ENCODE data around the gene NUP58.
"Not testable (repeated sequence)": the region's sequence is repeated elsewhere in the genome, so short reads cannot be mapped to it uniquely, and the experiment has no call there.

The NUP58 gene

GRCh38 chr13:25306671-25307464 lies 5.4 kb downstream of the NUP58 start:
- DNase-seq (ENCODE audit: low spot score), result no peak

DNA sequence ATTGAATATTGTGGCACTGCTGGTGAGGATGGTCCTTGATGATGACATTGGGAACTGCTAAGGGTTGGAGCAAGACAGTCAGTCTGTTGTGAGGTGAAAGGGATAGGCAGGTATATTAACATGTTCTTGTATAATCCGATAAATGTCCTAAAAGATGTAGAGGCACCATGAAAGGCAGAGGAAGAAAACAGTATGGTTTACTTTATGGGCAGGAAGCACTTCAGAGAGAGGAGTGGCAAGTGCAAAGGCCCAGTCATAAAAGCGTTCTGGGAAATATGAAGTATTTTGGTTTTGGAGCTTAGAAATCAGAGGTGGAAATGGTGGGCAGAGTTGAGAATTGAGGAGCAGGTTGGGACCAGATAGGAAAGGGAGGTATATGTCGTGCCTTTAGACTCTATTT lies 9.5 kb downstream of the NUP58 start:
- DNase-seq (ENCODE audit: low spot score), result no peak

- not testable (repeated sequence) for DNase-seq (ENCODE audit: low spot score)
Observed at GRCh38 chr13:25318946-25319345, 17.5 kb downstream of the NUP58 start.

GRCh38 chr13:25319771-25320170 lies 18.3 kb downstream of the NUP58 start:
- DNase-seq (ENCODE audit: low spot score), result no peak

GRCh38 chr13:25324100-25324499 lies 22.7 kb downstream of the NUP58 start:
- no peak for DNase-seq (ENCODE audit: low spot score)

DNA sequence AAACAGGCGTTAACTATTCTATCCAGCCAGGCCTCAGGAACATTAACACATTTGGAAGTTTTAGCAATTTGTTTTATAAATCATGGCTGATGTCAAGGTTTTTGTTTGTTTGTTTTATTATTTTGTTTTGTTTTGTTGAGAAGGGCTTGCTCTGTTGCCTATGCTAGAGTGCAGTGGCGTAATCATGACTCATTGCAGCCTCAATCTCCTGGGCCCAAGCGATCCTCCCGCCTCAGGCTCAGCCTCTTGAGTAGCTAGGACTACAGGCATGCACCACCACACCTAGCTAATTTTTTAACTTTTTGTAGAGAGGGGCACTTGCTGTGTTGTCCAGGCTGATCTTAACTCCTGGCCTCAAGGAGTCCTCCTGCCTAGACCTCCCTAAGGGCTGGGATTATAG lies 28.3 kb downstream of the NUP58 start:
- DNase-seq (ENCODE audit: low spot score), result no peak

DNA sequence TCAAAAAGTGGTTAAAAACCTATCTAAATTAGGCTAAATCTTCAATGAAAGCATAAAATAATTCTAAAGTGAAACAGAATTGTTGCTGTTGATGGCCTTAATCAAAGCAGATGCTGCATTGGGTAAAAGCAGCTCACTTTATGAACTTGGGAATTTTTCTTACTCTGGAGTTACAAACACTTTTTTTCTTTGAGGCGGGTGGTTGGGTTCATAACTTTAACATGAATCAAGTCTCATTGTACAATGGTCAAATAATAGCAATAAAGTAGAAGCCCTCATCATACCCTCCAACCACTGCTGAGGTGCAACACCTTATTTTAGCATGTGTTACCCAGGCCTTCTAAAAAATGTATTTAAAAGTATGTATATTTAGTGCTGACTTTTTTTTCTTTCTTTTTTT lies 29.1 kb downstream of the NUP58 start:
- no peak for DNase-seq (ENCODE audit: low spot score)

- DNase-seq (ENCODE audit: low spot score), result no peak
Observed at GRCh38 chr13:25335856-25336255, 34.4 kb downstream of the NUP58 start.

- DNase-seq (ENCODE audit: low spot score), result no peak
Observed at GRCh38 chr13:25345576-25345975, 44.2 kb downstream of the NUP58 start.

DNA sequence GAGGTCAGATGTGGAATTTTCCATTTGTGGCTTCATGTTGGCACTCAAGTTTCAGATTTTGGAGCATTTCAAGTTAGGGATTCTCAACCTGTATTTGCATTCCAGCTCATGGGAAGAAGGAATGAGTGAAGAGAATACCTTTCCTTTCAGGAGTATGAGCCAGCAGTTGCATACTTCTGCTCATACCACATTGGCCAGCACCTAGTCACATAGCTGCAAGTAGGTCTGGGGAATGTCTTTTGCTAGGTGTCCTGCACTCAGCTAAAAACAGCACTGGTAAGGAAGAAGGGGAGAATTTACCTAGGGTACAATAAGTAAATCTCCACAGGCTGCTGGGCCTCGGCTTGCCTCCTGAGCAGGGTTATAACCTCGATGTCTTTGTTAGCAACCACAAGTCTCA lies 45.7 kb downstream of the NUP58 start:
- no peak for DNase-seq (ENCODE audit: low spot score)

DNA sequence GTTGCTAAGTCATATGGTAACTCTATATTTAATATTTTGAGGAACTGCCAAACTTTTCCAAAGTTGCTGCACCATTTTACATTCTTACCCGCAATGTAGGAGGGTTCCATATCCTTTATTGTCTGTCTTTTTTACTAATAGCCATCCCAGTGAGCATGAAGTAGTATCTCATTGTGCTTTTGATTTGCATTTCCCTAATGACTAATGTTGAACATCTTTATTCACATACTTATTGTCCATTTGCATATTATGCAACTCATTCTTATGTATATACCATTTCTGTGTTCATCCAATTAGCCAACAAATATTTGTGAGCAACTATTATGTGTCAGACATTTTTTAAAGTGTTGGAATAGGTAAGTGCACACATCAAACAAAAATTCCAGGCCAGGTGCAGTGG lies 50.0 kb downstream of the NUP58 start:
- DNase-seq (ENCODE audit: low spot score), result no peak

- no peak for DNase-seq (ENCODE audit: low spot score)
Observed at GRCh38 chr13:25352230-25352629, 50.8 kb downstream of the NUP58 start.

- no peak for DNase-seq (ENCODE audit: low spot score)
Observed at GRCh38 chr13:25352806-25353205, 51.4 kb downstream of the NUP58 start.

DNA sequence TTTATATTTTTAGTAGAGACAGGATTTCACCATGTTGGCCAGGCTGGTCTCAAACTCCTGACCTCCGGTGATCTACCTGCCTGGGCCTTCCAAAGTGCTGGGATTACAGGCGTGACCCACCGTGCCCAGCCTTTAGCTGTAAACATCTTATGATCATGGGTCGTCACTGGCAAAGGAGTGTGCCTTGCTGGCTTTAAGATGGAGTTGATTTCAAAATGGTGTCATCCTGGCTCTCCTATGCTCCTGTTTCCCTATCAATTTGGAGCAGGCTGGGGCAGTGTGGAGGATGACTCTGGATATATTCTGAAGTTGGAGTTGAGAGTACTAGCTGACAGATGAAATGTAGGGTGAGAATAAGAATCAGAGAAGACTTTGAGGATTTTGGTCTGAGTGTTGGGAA lies 51.9 kb downstream of the NUP58 start:
- no peak for DNase-seq (ENCODE audit: low spot score)

- no peak for DNase-seq (ENCODE audit: low spot score)
Observed at GRCh38 chr13:25354377-25354776, 53.0 kb downstream of the NUP58 start.

- not testable (repeated sequence) for DNase-seq (ENCODE audit: low spot score)
Observed at GRCh38 chr13:25360443-25360842, 59.0 kb downstream of the NUP58 start.

DNA sequence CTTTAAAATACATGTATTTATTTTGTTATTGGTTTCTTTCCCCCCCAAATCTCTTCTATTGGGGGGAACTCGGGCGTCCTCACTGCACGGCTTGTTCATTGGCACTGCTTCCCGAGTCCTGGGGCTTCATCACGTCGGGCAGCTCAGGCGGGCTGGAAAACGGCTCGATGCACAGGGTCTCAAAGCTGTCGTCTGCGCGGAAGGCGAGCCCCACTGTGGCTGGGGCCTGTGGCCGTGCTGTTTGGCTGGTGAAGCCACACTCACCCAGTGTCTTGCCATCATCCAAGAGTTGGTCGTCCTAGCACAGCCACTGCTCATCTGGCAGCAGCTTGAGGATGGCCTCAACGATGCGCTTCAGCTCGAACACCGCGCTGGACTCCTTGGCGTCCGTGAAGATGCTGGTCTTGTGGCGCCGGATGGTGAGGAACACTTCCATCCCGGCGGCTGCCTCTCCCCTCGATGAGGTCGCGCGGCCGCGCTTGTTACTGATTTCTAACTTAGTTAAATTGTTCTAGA lies 64.4 kb downstream of the NUP58 start:
- no peak for DNase-seq (ENCODE audit: low spot score)

GRCh38 chr13:25371158-25371874 lies 69.9 kb downstream of the NUP58 start:
- DNase-seq (ENCODE audit: low spot score), result no peak

DNA sequence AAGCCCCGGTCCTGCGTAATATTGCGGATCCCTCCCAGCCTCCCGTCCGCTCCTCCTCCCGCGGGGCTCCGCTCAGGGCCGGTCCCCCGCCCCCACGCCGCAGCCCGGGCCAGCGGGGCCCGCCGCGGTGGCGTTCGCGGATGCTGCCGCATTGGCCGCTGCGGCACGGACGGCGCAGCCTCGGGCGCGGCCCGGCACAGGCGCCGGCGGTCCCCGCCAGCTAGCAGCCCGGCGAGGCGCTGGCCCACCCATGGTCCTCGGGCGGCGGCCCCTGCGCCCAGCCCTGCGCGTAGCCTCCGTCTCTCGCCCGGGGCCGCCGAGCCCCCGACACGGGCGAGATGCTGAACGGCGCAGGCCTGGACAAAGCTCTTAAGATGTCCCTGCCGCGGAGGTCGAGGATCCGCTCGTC lies 70.5 kb downstream of the NUP58 start, which contains the start of gene ATP8A2:
Gene ATP8A2, plus strand, starts transcription at position 100 of the 409 bp plus-strand sequence. Its CDS starts 239 bp downstream, at position 339.
- no peak for DNase-seq (ENCODE audit: low spot score)

- DNase-seq (ENCODE audit: low spot score), result peak; percentile 15
Observed at GRCh38 chr13:25372284-25373081, 71.1 kb downstream of the NUP58 start.

DNA sequence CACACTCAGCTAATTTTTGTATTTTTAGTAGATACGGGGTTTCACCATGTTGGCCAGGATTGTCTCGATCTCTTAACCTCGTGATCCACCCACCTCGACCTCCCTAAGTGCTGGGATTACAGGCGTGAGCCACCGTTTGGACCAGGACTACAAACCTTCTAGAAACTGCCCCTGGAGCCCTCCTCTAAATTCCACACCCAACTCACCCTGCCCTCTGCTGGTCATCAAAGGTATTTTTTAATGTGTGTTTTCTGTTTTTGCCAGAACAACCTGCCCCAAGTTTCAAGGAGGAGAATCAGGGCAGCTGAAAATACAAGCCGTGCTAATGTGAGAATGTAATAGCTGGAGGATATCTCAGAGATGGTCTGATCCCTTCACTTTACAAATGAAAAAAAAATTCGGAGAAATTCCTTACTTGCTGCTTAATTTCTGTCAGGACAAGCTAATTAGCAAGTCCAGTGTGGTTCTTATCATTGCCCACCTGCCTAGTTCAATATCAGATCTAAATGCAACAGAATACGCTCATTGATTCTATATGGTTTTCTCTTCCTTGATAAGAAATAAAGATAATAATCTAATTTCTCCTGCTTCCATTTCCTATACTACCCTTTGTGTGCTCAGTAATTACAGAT lies 74.4 kb downstream of the NUP58 start:
- DNase-seq (ENCODE audit: low spot score), result peak; percentile 55
